C4-2B (cell line): Measurements from ENCODE around the gene SLC31A2.
"Not testable (repeated sequence)": the region's sequence is repeated elsewhere in the genome, so short reads cannot be mapped to it uniquely, and the experiment has no call there.

Experiments used
- ZFX ChIP-seq: fragments of 450-650 bp; IDR thresholded peaks from 2 replicates; pipeline ENCODE4 v1.6.1; 2017
- TF ChIP-seq, protein P1 (sequence below): fragments of 450-650 bp; conservative IDR thresholded peaks from 2 replicates; pipeline ENCODE4 v1.5.1; 2017; ENCODE audit warnings: mild to moderate bottlenecking

GRCh38 chr9:113111065-113111951, 39.5 kb upstream of the SLC31A2 start:
- TF ChIP-seq, protein P1, sequence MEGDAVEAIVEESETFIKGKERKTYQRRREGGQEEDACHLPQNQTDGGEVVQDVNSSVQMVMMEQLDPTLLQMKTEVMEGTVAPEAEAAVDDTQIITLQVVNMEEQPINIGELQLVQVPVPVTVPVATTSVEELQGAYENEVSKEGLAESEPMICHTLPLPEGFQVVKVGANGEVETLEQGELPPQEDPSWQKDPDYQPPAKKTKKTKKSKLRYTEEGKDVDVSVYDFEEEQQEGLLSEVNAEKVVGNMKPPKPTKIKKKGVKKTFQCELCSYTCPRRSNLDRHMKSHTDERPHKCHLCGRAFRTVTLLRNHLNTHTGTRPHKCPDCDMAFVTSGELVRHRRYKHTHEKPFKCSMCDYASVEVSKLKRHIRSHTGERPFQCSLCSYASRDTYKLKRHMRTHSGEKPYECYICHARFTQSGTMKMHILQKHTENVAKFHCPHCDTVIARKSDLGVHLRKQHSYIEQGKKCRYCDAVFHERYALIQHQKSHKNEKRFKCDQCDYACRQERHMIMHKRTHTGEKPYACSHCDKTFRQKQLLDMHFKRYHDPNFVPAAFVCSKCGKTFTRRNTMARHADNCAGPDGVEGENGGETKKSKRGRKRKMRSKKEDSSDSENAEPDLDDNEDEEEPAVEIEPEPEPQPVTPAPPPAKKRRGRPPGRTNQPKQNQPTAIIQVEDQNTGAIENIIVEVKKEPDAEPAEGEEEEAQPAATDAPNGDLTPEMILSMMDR, result peak; percentile 98
- TF ChIP-seq ZFX, result not testable (repeated sequence)
